Measurements from ENCODE around the gene WTIP.

- TF ChIP-seq CTCF (IDR thresholded peaks at IDR 0.05 in 8 of 11, conservative IDR thresholded peaks at IDR 0.05 in 3 of 11) (no peak), POLR2A (IDR thresholded peaks at IDR 0.05) (no peak)
Measured at GRCh38 chr19:34432797-34433196, 48.8 kb upstream of the WTIP start.

Measured in spleen (tissue), 7 donors.